Body of pancreas (tissue), 4 donors: Measurements from ENCODE around the gene IRX3. TPM values are rescaled to one million over a fixed set of nuclear protein-coding genes. Genes with fewer than 3 reads are reported as not detected.

Experiments used
- ATAC-seq: fragments of 150-250 bp; one replicate; pipeline ENCODE4 v1.9.1; 2016
- DNase-seq, 4 donors: peaks; one replicate each; pipeline ENCODE4 v3.0.0-alpha.2; 2019
- H3K27ac ChIP-seq, 4 donors: fragments of 200-600 bp; sonication (generic); 1 replicate in 3 of 4; 2 replicates in 1 of 4; pipeline versions ENCODE4 v1.5.1 to v1.6.1; 2016 to 2019; ENCODE audit warnings: mild to moderate bottlenecking in 1 of 4, mixed read lengths in 1 of 4, moderate library complexity in 1 of 4
- H3K27me3 ChIP-seq, 2 donors: fragments of 200-600 bp; sonication (generic); one replicate each; pipeline ENCODE4 v1.6.0; 2016; ENCODE audit warnings: mild to moderate bottlenecking in 1 of 2
- H3K36me3 ChIP-seq, 2 donors: fragments of 200-600 bp; sonication (generic); replicated peaks in 1 of 2; 2 replicates each; pipeline ENCODE4 v1.5.1; 2016; ENCODE audit warnings: low read depth in 2 of 2; ENCODE audit not compliant: insufficient read depth in 1 of 2
- H3K4me1 ChIP-seq: fragments of 200-600 bp; sonication (generic); one replicate; pipeline ENCODE4 v1.6.0; 2016
- H3K4me3 ChIP-seq, 2 donors: fragments of 200-600 bp; sonication (generic); 1 replicate in 1 of 2; 2 replicates in 1 of 2; pipeline ENCODE4 v1.5.1; 2016 to 2019
- H3K9me3 ChIP-seq, 3 donors: fragments of 200-600 bp; sonication (generic); 1 replicate in 2 of 3; 2 replicates in 1 of 3; pipeline ENCODE4 v1.5.1; 2016
- POLR2A ChIP-seq, 3 donors: fragments of 450-650 bp; IDR thresholded peaks; one replicate each; pipeline ENCODE4 v1.6.1; 2016; ENCODE audit warnings: antibody characterized with exemption in 3 of 3, mild to moderate bottlenecking in 2 of 3
- WGBS, 2 donors: methylation state at CpG; one replicate each; pipeline ENCODE4 v1.1.5; 2017; 5-methylcytosine and 5-hydroxymethylcytosine counted together
- intact Hi-C: fragments of 100-400 bp; cut with DNase I; formaldehyde crosslinking; loops from one replicate; pipeline ENCODE4 v1.15.1; 2023
- total RNA-seq, 2 donors: library from RNA; depleted of rRNA; stranded (reverse); fragments of >200 nt; gene quantifications; one replicate each; pipeline ENCODE4 v1.1.0, GENCODE V29; 2016
- TF ChIP-seq, protein P1 (sequence below), 7 experiments: fragments of 450-650 bp in 4 of 7; fragments of 200-600 bp in 3 of 7; sonication (generic) in 3 of 7; IDR thresholded peaks; one replicate each; pipeline ENCODE4 v1.5.1; 2016 to 2019; ENCODE audit warnings: antibody characterized with exemption in 7 of 7

Gene IRX3
- total RNA-seq, 2 donors from 2014 or later = 1.6 to 2.6 TPM

GRCh38 chr16:54318941-54319340 lies 32.4 kb upstream of the IRX3 start:
- 45 to 70% methylated on average over 1 of the region's 1 CpG for WGBS, 2 donors
- H3K36me3 ChIP-seq = no peaks in the 10 kb centered on the region
- intact Hi-C loops = no loop called here
- H3K4me1 ChIP-seq = no peaks in the 10 kb centered on the region
- H3K9me3 ChIP-seq = no peaks in the 10 kb centered on the region
- TF ChIP-seq, protein P1, sequence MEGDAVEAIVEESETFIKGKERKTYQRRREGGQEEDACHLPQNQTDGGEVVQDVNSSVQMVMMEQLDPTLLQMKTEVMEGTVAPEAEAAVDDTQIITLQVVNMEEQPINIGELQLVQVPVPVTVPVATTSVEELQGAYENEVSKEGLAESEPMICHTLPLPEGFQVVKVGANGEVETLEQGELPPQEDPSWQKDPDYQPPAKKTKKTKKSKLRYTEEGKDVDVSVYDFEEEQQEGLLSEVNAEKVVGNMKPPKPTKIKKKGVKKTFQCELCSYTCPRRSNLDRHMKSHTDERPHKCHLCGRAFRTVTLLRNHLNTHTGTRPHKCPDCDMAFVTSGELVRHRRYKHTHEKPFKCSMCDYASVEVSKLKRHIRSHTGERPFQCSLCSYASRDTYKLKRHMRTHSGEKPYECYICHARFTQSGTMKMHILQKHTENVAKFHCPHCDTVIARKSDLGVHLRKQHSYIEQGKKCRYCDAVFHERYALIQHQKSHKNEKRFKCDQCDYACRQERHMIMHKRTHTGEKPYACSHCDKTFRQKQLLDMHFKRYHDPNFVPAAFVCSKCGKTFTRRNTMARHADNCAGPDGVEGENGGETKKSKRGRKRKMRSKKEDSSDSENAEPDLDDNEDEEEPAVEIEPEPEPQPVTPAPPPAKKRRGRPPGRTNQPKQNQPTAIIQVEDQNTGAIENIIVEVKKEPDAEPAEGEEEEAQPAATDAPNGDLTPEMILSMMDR (IDR thresholded peaks at IDR 0.05) = no peak
- TF ChIP-seq POLR2A (IDR thresholded peaks at IDR 0.05) = no peak
- H3K4me3 ChIP-seq = no peak overlapping the region
- ATAC-seq (no peak), DNase-seq (no peak)
- no peak overlapping the region for H3K27ac ChIP-seq
- H3K27me3 ChIP-seq = no peaks in the 10 kb centered on the region

- ATAC-seq (no peak), DNase-seq (no peak)
- H3K36me3 ChIP-seq = no peaks in the 10 kb centered on the region
- TF ChIP-seq POLR2A (IDR thresholded peaks at IDR 0.05) = no peak
- TF ChIP-seq, protein P1 (IDR thresholded peaks at IDR 0.05) = no peak
- 75 to 79% methylated on average over 14 to 15 of the region's 15 CpGs for WGBS, 2 donors
- H3K4me3 ChIP-seq = no peak overlapping the region
- H3K27me3 ChIP-seq = no peaks in the 10 kb centered on the region
- H3K4me1 ChIP-seq = no peaks in the 10 kb centered on the region
- no peak overlapping the region for H3K27ac ChIP-seq
- H3K9me3 ChIP-seq = no peaks in the 10 kb centered on the region
- intact Hi-C loops = no loop called here
These were observed 30.6 kb upstream of the IRX3 start for GRCh38 chr16:54317101-54317611.

- no peak overlapping the region for H3K27ac ChIP-seq
- H3K9me3 ChIP-seq = no peaks in the 10 kb centered on the region
- H3K36me3 ChIP-seq = no peaks in the 10 kb centered on the region
- TF ChIP-seq, protein P1 (IDR thresholded peaks at IDR 0.05) = no peak
- TF ChIP-seq POLR2A (IDR thresholded peaks at IDR 0.05) = no peak
- H3K4me3 ChIP-seq = no peak overlapping the region
- ATAC-seq (no peak), DNase-seq (no peak)
- 68 to 79% methylated on average over 8 of the region's 8 CpGs for WGBS, 2 donors
- no peaks in the 10 kb centered on the region for H3K27me3 ChIP-seq
- intact Hi-C loops = no loop called here
- H3K4me1 ChIP-seq = no peaks in the 10 kb centered on the region
These were observed 29.7 kb upstream of the IRX3 start for GRCh38 chr16:54316095-54316889.

- H3K36me3 ChIP-seq = no peaks in the 10 kb centered on the region
- H3K27ac ChIP-seq = no peak overlapping the region
- no peaks in the 10 kb centered on the region for H3K27me3 ChIP-seq
- WGBS, 2 donors = 59 to 69% methylated on average over 4 of the region's 4 CpGs
- ATAC-seq (no peak), DNase-seq (no peak)
- intact Hi-C loops = no loop called here
- no peak overlapping the region for H3K4me3 ChIP-seq
- H3K4me1 ChIP-seq = no peaks in the 10 kb centered on the region
- no peaks in the 10 kb centered on the region for H3K9me3 ChIP-seq
- TF ChIP-seq POLR2A (IDR thresholded peaks at IDR 0.05) = no peak
- TF ChIP-seq, protein P1 (IDR thresholded peaks at IDR 0.05) = no peak
These were observed 27.2 kb upstream of the IRX3 start for GRCh38 chr16:54313789-54314188.
